Psoas muscle (tissue), 8 donors: ENCODE measurements around the gene RAX. TPM values are rescaled to one million over a fixed set of nuclear protein-coding genes. Genes with fewer than 3 reads are reported as not detected.

Experiments
- ATAC-seq, 4 donors: fragments of 200-7000 bp; cut with Tn5 transposase; one replicate each; pipeline ENCODE4 v1.9.1; 2020; ENCODE audit warnings: moderate library complexity in 3 of 4, mild to moderate bottlenecking in 2 of 4
- DNase-seq, 2 donors: peaks; one replicate each; pipeline ENCODE4 v3.0.0-alpha.2; 2020
- H3K27ac ChIP-seq: fragments of 200-600 bp; one replicate; pipeline ENCODE4 v1.8.0; 2022
- H3K27me3 ChIP-seq, 3 donors: fragments of 200-600 bp in 1 of 3; one replicate each; pipeline versions ENCODE4 v1.6.1 to v1.8.0; 2013 to 2022; ENCODE audit warnings: low read length in 2 of 3, mild to moderate bottlenecking in 2 of 3, moderate library complexity in 1 of 3; ENCODE audit not compliant: insufficient read depth in 3 of 3
- H3K36me3 ChIP-seq, 2 donors: fragments of 200-600 bp in 1 of 2; one replicate each; pipeline versions ENCODE4 v1.6.1 to v1.8.0; 2013 to 2022; ENCODE audit warnings: low read depth in 1 of 2, mild to moderate bottlenecking in 1 of 2, moderate library complexity in 1 of 2; ENCODE audit not compliant: insufficient read depth in 1 of 2
- H3K4me1 ChIP-seq: fragments of 200-600 bp; one replicate; pipeline ENCODE4 v1.8.0; 2022
- H3K4me3 ChIP-seq: fragments of 200-600 bp; one replicate; pipeline ENCODE4 v1.8.0; 2022; ENCODE audit warnings: mild to moderate bottlenecking
- H3K9me3 ChIP-seq: fragments of 200-600 bp; one replicate; pipeline ENCODE4 v1.8.0; 2022
- CTCF ChIP-seq: fragments of 200-600 bp; IDR thresholded peaks from one replicate; pipeline ENCODE4 v1.8.0; 2022; ENCODE audit warnings: antibody characterized with exemption
- WGBS, 3 donors: extraction: QIAGEN DNeasy Blood & Tissue Kit; methylation state at CpG; one replicate each; pipeline versions ENCODE4 v1.1.6 to v1.1.7; 2013; 5-methylcytosine and 5-hydroxymethylcytosine counted together
- intact Hi-C, 2 donors: fragments of 100-400 bp; cut with DNase I; formaldehyde crosslinking; loops; one replicate each; pipeline versions ENCODE4 v1.11.0 to v1.14.2; 2022
- polyA plus RNA-seq, 3 donors: library from polyadenylated mRNA; stranded (reverse); fragments of 200-250 nt; gene quantifications; one replicate each; pipeline ENCODE4 v1.2.3, GENCODE V29; 2013
- total RNA-seq, 4 donors: library from RNA; stranded (reverse); fragmentation: NEBNext Ultra II Directional in 2 of 4; extraction: Animal tissue kit (Norgen Biotek cat#: 25700) in 2 of 4; gene quantifications; one replicate each; pipeline versions ENCODE4 v1.2.1 to v1.2.4, GENCODE V29; 2021 to 2023
- donor health status: healthy with polysubstance abuse.
- donor health status: DM: no; HTN: no; CAD: no; lungs with moderate emphysema.
- donor health status: Bipolar disorder and iron deficiency.
- donor health status: healthy.
- donor health status: DM: yes; HTN: yes; CAD: no.
- donor health status: DM: no; HTN: no; CAD: no.
- donor health status: DM: no; HTN: no; CAD: no.
- donor health status: DM: yes; HTN: yes; CAD: no.

RAX gene
- total and polyA plus RNA-seq, 7 donors = not detected

- no peaks in the 10 kb centered on the region for H3K9me3 ChIP-seq
- H3K4me1 ChIP-seq = no peaks in the 10 kb centered on the region
- peaks cover 0 to 6% (median 0%) of the 10 kb centered on the region in 3 donors for H3K27me3 ChIP-seq
- H3K4me3 ChIP-seq = no peak overlapping the region
- no peak for DNase-seq
- intact Hi-C loops = no loop called here
- no peak for ATAC-seq
- no peaks in the 10 kb centered on the region for H3K36me3 ChIP-seq
- 82 to 87% (median 83%) methylated on average over 2 of the region's 2 CpGs for WGBS, 3 donors
- no peak overlapping the region for H3K27ac ChIP-seq
- no peak for TF ChIP-seq CTCF
These were observed 44.1 kb downstream of the RAX start for GRCh38 chr18:59229191-59229590.

GRCh38 chr18:59228351-59228750 lies 44.9 kb downstream of the RAX start:
- DNase-seq = no peak
- ATAC-seq = no peak
- WGBS, 3 donors = 26 to 37% (median 35%) methylated on average over 1 of the region's 1 CpG

GRCh38 chr18:59222341-59222740 lies 50.9 kb downstream of the RAX start:
- Histone ChIP-seq H3K27me3 (peaks cover 0 to 55% (median 20%) of the 10 kb centered on the region in 3 donors), H3K4me1 (no peaks in the 10 kb centered on the region), H3K36me3 (no peaks in the 10 kb centered on the region), H3K27ac (no peak overlapping the region), H3K9me3 (no peaks in the 10 kb centered on the region), H3K4me3 (no peak overlapping the region)
- WGBS, 3 donors = 63 to 77% (median 69%) methylated on average over 2 of the region's 2 CpGs
- no peak for TF ChIP-seq CTCF
- ATAC-seq = no peak
- intact Hi-C loops = no loop called here
- no peak for DNase-seq

More at GRCh38 chr18:59228351-59228750, 44.9 kb downstream of the RAX start:
- H3K4me1 ChIP-seq = no peaks in the 10 kb centered on the region
- H3K36me3 ChIP-seq = no peaks in the 10 kb centered on the region
- peaks cover 0 to 6% (median 3%) of the 10 kb centered on the region in 3 donors for H3K27me3 ChIP-seq
- H3K27ac ChIP-seq = no peak overlapping the region
- H3K4me3 ChIP-seq = no peak overlapping the region
- no peaks in the 10 kb centered on the region for H3K9me3 ChIP-seq
- TF ChIP-seq CTCF = no peak
- intact Hi-C loops = no loop called here

GRCh38 chr18:59220784-59221765 lies 52.2 kb downstream of the RAX start:
- intact Hi-C loops = no loop called here
- H3K9me3 ChIP-seq = no peaks in the 10 kb centered on the region
- H3K27me3 ChIP-seq = peaks cover 0 to 62% (median 22%) of the 10 kb centered on the region in 3 donors
- H3K36me3 ChIP-seq = no peaks in the 10 kb centered on the region
- TF ChIP-seq CTCF = no peak
- DNase-seq (no peak), ATAC-seq (no peak)
- no peak overlapping the region for H3K27ac ChIP-seq
- H3K4me1 ChIP-seq = no peaks in the 10 kb centered on the region
- H3K4me3 ChIP-seq = no peak overlapping the region
- 3% methylated on average over 42 to 47 of the region's 47 CpGs for WGBS, 3 donors
